GM15510 (cell line): ENCODE measurements around the gene GPR15.

ENCODE experiments used
- POLR2A ChIP-seq: IDR thresholded peaks from 3 replicates; pipeline ENCODE4 v1.6.1; 2011; ENCODE audit warnings: borderline replicate concordance; ENCODE audit not compliant: insufficient read length; ENCODE audit errors: extremely low read depth

Gene GPR15

DNA sequence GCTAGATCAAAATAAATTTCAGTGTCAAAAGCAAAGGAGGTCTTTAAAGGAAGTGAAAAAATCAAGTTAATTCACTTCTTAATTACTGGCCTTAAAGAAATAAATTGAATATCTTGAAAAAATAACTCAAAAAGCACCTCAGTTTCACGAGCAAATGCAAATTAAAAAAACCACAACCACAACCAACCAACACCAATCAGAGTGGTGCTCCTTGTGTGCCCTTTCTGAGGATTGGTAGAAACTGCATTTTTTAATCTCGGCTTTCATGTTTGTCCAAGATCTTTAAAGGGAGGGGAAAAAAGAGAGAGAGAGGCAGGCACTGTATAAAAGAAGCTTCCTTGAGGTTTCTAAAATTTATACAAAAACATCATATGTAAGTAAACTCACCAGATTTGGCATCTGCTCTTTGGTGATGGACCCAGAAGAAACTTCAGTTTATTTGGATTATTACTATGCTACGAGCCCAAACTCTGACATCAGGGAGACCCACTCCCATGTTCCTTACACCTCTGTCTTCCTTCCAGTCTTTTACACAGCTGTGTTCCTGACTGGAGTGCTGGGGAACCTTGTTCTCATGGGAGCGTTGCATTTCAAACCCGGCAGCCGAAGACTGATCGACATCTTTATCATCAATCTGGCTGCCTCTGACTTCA lies at the start of gene GPR15:
GPR15 (plus strand) TSS at position 357 of the 653 bp plus-strand sequence; CDS start at position 413, 56 bp downstream.
- TF ChIP-seq POLR2A, result peak; percentile 44

DNA sequence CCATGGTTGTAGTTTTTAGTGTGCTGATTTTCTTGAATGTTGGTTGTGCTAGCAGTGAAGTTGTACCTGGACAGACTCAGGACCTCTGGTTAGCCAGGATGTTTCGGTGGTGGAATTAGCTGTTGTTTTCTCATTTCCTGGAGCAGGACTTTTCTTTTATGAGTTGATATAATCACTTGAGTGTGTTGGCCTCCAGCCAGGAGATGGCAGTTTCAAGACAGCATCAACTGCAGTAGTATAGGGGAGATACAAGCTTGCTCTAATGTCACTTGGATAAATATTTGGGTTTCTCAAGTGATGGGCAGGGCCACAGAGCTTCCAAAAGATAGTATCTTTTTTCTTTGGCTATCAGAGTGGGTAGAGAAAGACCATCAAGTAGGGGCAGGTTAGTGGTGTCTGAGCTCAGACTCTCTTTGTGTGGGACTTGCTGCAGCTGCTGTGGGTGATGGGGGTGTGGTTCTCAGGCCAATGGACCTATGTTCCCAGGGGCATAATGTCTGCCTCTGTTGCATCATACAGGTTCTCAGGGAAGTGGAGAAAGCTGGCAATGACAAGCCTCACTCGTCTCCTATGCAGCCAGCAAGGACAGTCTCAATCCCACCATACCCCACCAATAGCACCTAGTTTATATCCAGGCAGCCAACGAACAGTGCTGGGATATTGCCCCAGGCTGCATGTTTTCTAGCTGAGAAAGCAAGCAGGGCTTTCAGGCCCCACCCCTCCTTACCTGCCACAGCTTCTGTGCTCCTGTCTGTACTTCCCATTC lies 48.9 kb upstream of the GPR15 start:
- TF ChIP-seq POLR2A, result no peak

DNA sequence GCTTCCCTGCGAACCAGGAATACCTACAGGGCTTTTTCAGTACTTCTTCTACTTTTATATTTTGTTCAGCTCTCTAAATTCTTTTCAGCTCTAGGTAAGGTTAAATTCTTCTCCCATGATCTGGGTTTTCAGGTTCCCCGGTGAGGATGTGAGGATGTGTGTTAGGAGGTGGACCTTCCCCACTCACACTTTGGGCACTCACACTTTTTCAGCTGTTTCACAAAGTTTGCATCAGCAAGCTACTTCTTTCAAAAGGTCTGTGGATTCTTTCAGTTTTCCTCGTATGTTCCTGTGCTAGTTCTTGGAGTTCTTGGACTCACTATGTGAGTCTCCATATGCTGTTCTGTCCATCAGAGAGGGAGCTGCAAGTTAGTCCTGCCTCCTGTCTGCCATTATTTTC lies 48.2 kb upstream of the GPR15 start:
- no peak for TF ChIP-seq POLR2A

GRCh38 chr3:98497381-98497780 lies 34.4 kb upstream of the GPR15 start, which contains the start of gene OR5K2:
TSS of gene OR5K2 (plus strand) at chr3:98497681. CDS start at chr3:98497681, 0 bp downstream.
- TF ChIP-seq POLR2A, result no peak

GRCh38 chr3:98500019-98500418 lies 31.8 kb upstream of the GPR15 start:
- TF ChIP-seq POLR2A, result no peak

- no peak for TF ChIP-seq POLR2A
Measured at GRCh38 chr3:98501270-98501669, 30.5 kb upstream of the GPR15 start.

GRCh38 chr3:98501863-98502576 lies 29.8 kb upstream of the GPR15 start:
- no peak for TF ChIP-seq POLR2A

GRCh38 chr3:98504539-98504938 lies 27.2 kb upstream of the GPR15 start:
- no peak for TF ChIP-seq POLR2A

DNA sequence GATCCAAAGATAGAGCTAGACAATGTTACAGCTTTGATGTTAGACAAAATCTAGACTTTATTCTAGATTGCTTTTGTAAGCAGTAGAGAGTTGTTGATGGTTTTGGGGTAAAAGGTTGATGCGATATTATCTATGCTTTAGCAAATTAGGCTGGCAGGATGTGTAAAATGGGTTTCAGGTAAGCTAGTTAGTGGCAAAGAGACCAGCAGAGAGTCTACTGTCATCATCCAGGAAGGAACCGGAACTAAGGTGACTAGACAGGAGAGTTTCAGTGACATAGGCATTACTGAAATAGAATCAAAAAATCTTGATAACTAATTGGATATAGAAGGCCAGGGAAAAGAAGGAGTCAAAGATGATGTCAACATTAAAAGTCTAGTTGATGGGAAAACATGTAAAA lies 23.2 kb upstream of the GPR15 start:
- no peak for TF ChIP-seq POLR2A

DNA sequence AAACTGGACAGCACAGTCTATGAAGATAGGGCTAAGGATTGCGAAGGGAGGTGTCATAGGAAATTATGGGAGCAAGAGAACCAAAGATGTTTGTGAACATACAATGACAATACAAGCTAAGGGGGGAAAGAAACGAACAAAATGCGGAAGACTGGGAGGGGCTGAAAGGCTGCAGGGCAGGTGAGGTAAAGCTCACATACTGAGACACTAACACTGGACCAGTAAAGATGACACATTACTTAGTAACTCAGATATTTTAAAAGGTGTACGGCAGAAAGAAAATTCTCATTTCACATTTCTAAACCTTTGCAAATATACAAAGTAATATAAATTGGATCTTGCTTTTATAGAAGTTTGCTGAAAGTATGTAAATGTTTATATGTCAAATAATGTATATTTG lies 19.2 kb upstream of the GPR15 start:
- no peak for TF ChIP-seq POLR2A

DNA sequence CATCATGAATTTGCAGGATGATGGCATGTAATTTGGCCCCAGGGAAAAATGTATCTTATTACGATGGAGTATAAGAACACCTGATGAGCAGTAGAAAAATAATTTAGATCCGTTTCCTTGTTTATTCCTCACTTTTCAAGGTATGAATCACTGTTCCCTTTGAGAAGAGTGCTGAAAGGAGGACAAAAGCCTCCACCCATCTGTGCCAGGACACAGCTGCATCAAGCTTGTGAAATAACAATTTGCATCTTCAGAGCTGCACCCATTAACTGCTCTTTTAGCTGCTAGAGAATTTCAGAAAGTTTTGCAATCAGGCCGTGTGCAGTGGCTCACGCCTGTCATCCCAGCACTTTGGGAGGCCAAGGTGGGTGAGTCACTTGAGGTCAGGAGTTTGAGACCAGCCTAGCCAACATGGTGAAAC lies 18.7 kb upstream of the GPR15 start:
- TF ChIP-seq POLR2A, result no peak

- TF ChIP-seq POLR2A, result no peak
Measured at GRCh38 chr3:98513736-98514135, 18.0 kb upstream of the GPR15 start.

DNA sequence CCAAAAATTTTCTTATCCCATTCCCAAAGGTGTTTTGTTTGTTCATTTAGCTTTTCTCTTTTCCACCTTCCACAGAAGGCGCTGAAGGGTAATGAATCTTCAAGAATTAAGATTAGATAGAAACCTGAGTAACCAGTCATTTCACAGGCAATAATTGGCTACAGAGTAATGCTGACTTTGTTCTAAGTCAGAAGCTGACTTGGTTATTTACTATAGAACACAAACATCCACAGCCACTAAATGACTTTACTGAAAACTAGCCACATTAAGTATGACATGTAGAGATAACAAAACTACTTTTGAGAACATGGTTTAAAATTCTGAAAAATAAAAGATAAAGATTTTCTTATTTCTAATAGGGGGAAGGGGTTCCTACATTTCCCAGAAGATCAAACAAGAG lies 16.8 kb upstream of the GPR15 start:
- TF ChIP-seq POLR2A, result no peak

- TF ChIP-seq POLR2A, result no peak
Measured at GRCh38 chr3:98518816-98519215, 13.0 kb upstream of the GPR15 start.

- no peak for TF ChIP-seq POLR2A
Measured at GRCh38 chr3:98519351-98519750, 12.4 kb upstream of the GPR15 start.
